CD8-positive, alpha-beta memory T cell (primary cell): Measurements from ENCODE around the gene EIF3I. TPM values are rescaled to one million over a fixed set of nuclear protein-coding genes. Genes with fewer than 3 reads are reported as not detected.

Experiments used
- CTCF ChIA-PET: fragments of 350-600 bp; sonication (Branson Sonifier 250); formaldehyde crosslinking; loops from one replicate; lab custom pipeline; 2021; ENCODE audit warnings: antibody characterized with exemption; lab: Charles Lee
- POLR2A ChIA-PET: fragments of 350-600 bp; sonication (Branson Sonifier 250); formaldehyde crosslinking; loops from one replicate; lab custom pipeline; 2021; ENCODE audit warnings: antibody characterized with exemption; lab: Charles Lee
- DNase-seq, 5 donors: peaks; one replicate each; pipeline versions ENCODE4 v3.0.0 to v3.0.0-alpha.2; 2020 to 2022; ENCODE audit warnings: mixed read lengths in 1 of 5
- H3K27ac ChIP-seq: one replicate; pipeline ENCODE4 v1.7.0; 2013; ENCODE audit warnings: low read depth, mild to moderate bottlenecking, low read length, moderate library complexity
- H3K27me3 ChIP-seq: 2 replicates; pipeline ENCODE4 v1.7.0; 2013; ENCODE audit warnings: low read length, mild to moderate bottlenecking; ENCODE audit not compliant: insufficient read depth, poor library complexity, severe bottlenecking
- H3K36me3 ChIP-seq: 2 replicates; pipeline ENCODE4 v1.7.0; 2013; ENCODE audit warnings: mild to moderate bottlenecking, low read length, moderate library complexity; ENCODE audit not compliant: insufficient read depth
- H3K4me1 ChIP-seq: 2 replicates; pipeline ENCODE4 v1.7.0; 2013; ENCODE audit warnings: mild to moderate bottlenecking, low read length, moderate library complexity; ENCODE audit not compliant: insufficient read depth
- H3K4me3 ChIP-seq: 2 replicates; pipeline ENCODE4 v1.7.0; 2013; ENCODE audit warnings: mild to moderate bottlenecking, low read length
- H3K9me3 ChIP-seq: 2 replicates; pipeline ENCODE4 v1.7.0; 2013; ENCODE audit warnings: mild to moderate bottlenecking, low read length
- H3K27ac Mint-ChIP-seq, 8 donors: one replicate each; pipeline ENCODE4 v1.8.0; 2020 to 2021; ENCODE audit warnings: mixed read lengths in 8 of 8, mild to moderate bottlenecking in 6 of 8, inconsistent platforms in 3 of 8, moderate library complexity in 3 of 8
- H3K27me3 Mint-ChIP-seq, 2 donors: one replicate each; pipeline ENCODE4 v1.8.0; 2020 to 2021; ENCODE audit warnings: mixed read lengths in 2 of 2, mild to moderate bottlenecking in 1 of 2, moderate library complexity in 1 of 2
- H3K36me3 Mint-ChIP-seq, 3 donors: one replicate each; pipeline ENCODE4 v1.8.0; 2020 to 2021; ENCODE audit warnings: mixed read lengths in 3 of 3, inconsistent platforms in 1 of 3, mild to moderate bottlenecking in 1 of 3
- H3K4me1 Mint-ChIP-seq, 3 donors: one replicate each; pipeline ENCODE4 v1.8.0; 2020 to 2021; ENCODE audit warnings: mixed read lengths in 3 of 3, inconsistent platforms in 1 of 3, mild to moderate bottlenecking in 1 of 3
- H3K4me3 Mint-ChIP-seq, 7 donors: one replicate each; pipeline ENCODE4 v1.8.0; 2020 to 2021; ENCODE audit warnings: mixed read lengths in 7 of 7, mild to moderate bottlenecking in 6 of 7, moderate library complexity in 4 of 7, inconsistent platforms in 2 of 7
- H3K9me3 Mint-ChIP-seq, 5 donors: one replicate each; pipeline ENCODE4 v1.8.0; 2020 to 2022; ENCODE audit warnings: mixed read lengths in 5 of 5, mild to moderate bottlenecking in 3 of 5, moderate library complexity in 2 of 5, inconsistent platforms in 1 of 5
- polyA plus RNA-seq: library from polyadenylated mRNA; unstranded; fragments of 300-500 nt; fragmentation: Illumina TruSeq; gene quantifications from one replicate; pipeline ENCODE4 v1.2.3, GENCODE V29; 2021
- total RNA-seq, 2 experiments: library from RNA; stranded (reverse); gene quantifications; one replicate each; pipeline ENCODE4 v1.2.3, GENCODE V29; 2021

EIF3I gene
- total and polyA plus RNA-seq, 3 experiments from 2014 or later: 173 to 390 (median 381) TPM

GRCh38 chr1:32234792-32235191 is 12.6 kb downstream of the EIF3I start:
- Mint-ChIP-seq H3K4me3 (no peak overlapping the region), H3K9me3 (no peaks in the 10 kb centered on the region), H3K4me1 (peaks cover 0 to 5% (median 3%) of the 10 kb centered on the region in 3 donors), H3K27ac (no peak overlapping the region), H3K27me3 (no peaks in the 10 kb centered on the region), H3K36me3 (peaks cover 0 to 22% (median 0%) of the 10 kb centered on the region in 3 donors)
- H3K36me3 ChIP-seq: peaks cover 7% of the 10 kb centered on the region
- H3K27ac ChIP-seq: no peak overlapping the region
- DNase-seq: no peak
- ChIA-PET CTCF (interaction anchor here (1.2 to 7.2 kb wide), 3 partner anchors 14 to 19 kb away, joined by 5 to 77 read pairs (median 6); partner anchors contain the start of genes FAM167B and LCK), POLR2A (interaction anchor here (0.6 kb wide), 1 partner anchor 39 kb away, joined by 3 read pairs; no protein-coding TSS in a partner anchor)
- H3K27me3 ChIP-seq: no peaks in the 10 kb centered on the region
- peaks cover under 1% of the 10 kb centered on the region for H3K4me1 ChIP-seq
- no peak overlapping the region for H3K4me3 ChIP-seq
- no peaks in the 10 kb centered on the region for H3K9me3 ChIP-seq

DNA sequence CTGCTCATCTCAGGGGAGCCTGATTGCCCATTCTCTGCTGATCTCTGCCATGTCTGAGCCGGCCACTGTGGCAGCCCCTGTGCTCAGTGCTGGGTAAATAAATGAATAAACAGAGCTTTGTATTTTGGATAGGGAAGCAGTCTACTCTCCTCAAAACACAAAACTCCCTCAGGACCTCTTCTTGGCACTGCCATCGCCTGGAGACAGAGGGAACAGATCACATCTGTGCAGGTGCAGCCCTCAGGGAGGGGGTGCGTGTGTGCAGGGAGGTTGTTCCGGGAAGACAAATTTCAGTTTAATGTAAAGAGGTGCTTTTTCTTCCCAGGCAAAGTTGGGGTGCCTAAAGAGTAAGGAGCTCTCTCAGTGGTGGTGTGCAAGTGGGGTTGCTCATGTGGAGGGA is 17.1 kb downstream of the EIF3I start:
- H3K27ac ChIP-seq: no peak overlapping the region
- POLR2A ChIA-PET: interaction anchor here (0.6 to 2.6 kb wide), 4 partner anchors 35 to 96 kb away, joined by 3 to 17 read pairs (median 6); partner anchors contain the start of genes HDAC1 and MARCKSL1
- Mint-ChIP-seq H3K36me3 (peaks cover 0 to 2% (median 0%) of the 10 kb centered on the region in 3 donors), H3K4me3 (peak overlapping the region; percentile 89 to 94 (median 92)), H3K27ac (peak overlapping the region in 2 of 8 donors; percentile 68 to 89), H3K4me1 (peaks cover 5 to 32% (median 6%) of the 10 kb centered on the region in 3 donors), H3K9me3 (no peaks in the 10 kb centered on the region), H3K27me3 (no peaks in the 10 kb centered on the region)
- no peaks in the 10 kb centered on the region for H3K27me3 ChIP-seq
- H3K4me3 ChIP-seq: no peak overlapping the region
- H3K4me1 ChIP-seq: peaks cover 16% of the 10 kb centered on the region
- no peaks in the 10 kb centered on the region for H3K36me3 ChIP-seq
- CTCF ChIA-PET: interaction anchor here (1.4 to 7.2 kb wide), 7 partner anchors 10 to 133 kb away, joined by 4 to 77 read pairs (median 9); partner anchors contain the start of genes FAM167B, HDAC1 and LCK
- no peaks in the 10 kb centered on the region for H3K9me3 ChIP-seq
- DNase-seq: no peak

GRCh38 chr1:32239790-32240139 is 17.6 kb downstream of the EIF3I start:
- DNase-seq: no peak
- Histone ChIP-seq H3K27me3 (no peaks in the 10 kb centered on the region), H3K27ac (no peak overlapping the region), H3K9me3 (no peaks in the 10 kb centered on the region), H3K4me3 (peak overlapping the region; percentile 96), H3K36me3 (no peaks in the 10 kb centered on the region), H3K4me1 (peaks cover 16% of the 10 kb centered on the region)
- CTCF ChIA-PET: interaction anchor here (0.7 to 7.2 kb wide), 21 partner anchors 8 to 138 kb away, joined by 3 to 77 read pairs (median 5); partner anchors contain the start of genes CCDC28B, FAM167B, HDAC1 and LCK
- no peaks in the 10 kb centered on the region for H3K27me3 Mint-ChIP-seq
- POLR2A ChIA-PET: interaction anchor here (0.6 to 2.6 kb wide), 9 partner anchors 9 to 96 kb away, joined by 3 to 31 read pairs (median 4); partner anchors contain the start of genes CCDC28B, HDAC1, LCK and MARCKSL1
- peaks cover 5 to 32% (median 6%) of the 10 kb centered on the region in 3 donors for H3K4me1 Mint-ChIP-seq
- H3K9me3 Mint-ChIP-seq: no peaks in the 10 kb centered on the region
- H3K4me3 Mint-ChIP-seq: peak overlapping the region; percentile 89 to 94 (median 92)
- H3K27ac Mint-ChIP-seq: peak overlapping the region in 2 of 8 donors; percentile 71 to 88
- H3K36me3 Mint-ChIP-seq: peaks cover 0 to 2% (median 0%) of the 10 kb centered on the region in 3 donors

GRCh38 chr1:32240140-32240951 is 18.1 kb downstream of the EIF3I start:
- H3K4me3 ChIP-seq: peak overlapping the region; percentile 96
- H3K36me3 ChIP-seq: no peaks in the 10 kb centered on the region
- H3K4me1 ChIP-seq: peaks cover 16% of the 10 kb centered on the region
- ChIA-PET CTCF (interaction anchor here (0.7 to 7.2 kb wide), 35 partner anchors 8 to 137 kb away, joined by 3 to 77 read pairs (median 4); partner anchors contain the start of genes CCDC28B, FAM167B, HDAC1 and IQCC), POLR2A (interaction anchor here (0.5 to 2.6 kb wide), 16 partner anchors 8 to 143 kb away, joined by 3 to 31 read pairs (median 4); partner anchors contain the start of genes CCDC28B, HDAC1, LCK and MARCKSL1)
- H3K4me3 Mint-ChIP-seq: peak overlapping the region; percentile 89 to 94 (median 92)
- H3K4me1 Mint-ChIP-seq: peaks cover 5 to 32% (median 6%) of the 10 kb centered on the region in 3 donors
- H3K9me3 ChIP-seq: no peaks in the 10 kb centered on the region
- no peaks in the 10 kb centered on the region for H3K27me3 Mint-ChIP-seq
- peak overlapping the region in 7 of 8 donors; percentile 56 to 88 (median 80) for H3K27ac Mint-ChIP-seq
- H3K9me3 Mint-ChIP-seq: no peaks in the 10 kb centered on the region
- H3K27me3 ChIP-seq: no peaks in the 10 kb centered on the region
- H3K27ac ChIP-seq: peak overlapping the region; percentile 24
- H3K36me3 Mint-ChIP-seq: peaks cover 0 to 2% (median 0%) of the 10 kb centered on the region in 3 donors
- peak; percentile 58 to 76 (median 62) for DNase-seq

GRCh38 chr1:32241001-32241763 is 19.0 kb downstream of the EIF3I start:
- peak overlapping the region; percentile 56 to 95 (median 76) for H3K27ac Mint-ChIP-seq
- H3K4me3 Mint-ChIP-seq: peak overlapping the region; percentile 89 to 94 (median 92)
- Histone ChIP-seq H3K27ac (peak overlapping the region; percentile 24), H3K9me3 (no peaks in the 10 kb centered on the region), H3K27me3 (no peaks in the 10 kb centered on the region), H3K36me3 (no peaks in the 10 kb centered on the region), H3K4me3 (peak overlapping the region; percentile 96), H3K4me1 (peaks cover 16% of the 10 kb centered on the region)
- CTCF ChIA-PET: interaction anchor here (0.7 to 7.2 kb wide), 33 partner anchors 8 to 136 kb away, joined by 3 to 77 read pairs (median 4); partner anchors contain the start of genes CCDC28B, FAM167B, HDAC1 and IQCC
- no peaks in the 10 kb centered on the region for H3K27me3 Mint-ChIP-seq
- H3K36me3 Mint-ChIP-seq: peaks cover 0 to 2% (median 0%) of the 10 kb centered on the region in 3 donors
- no peaks in the 10 kb centered on the region for H3K9me3 Mint-ChIP-seq
- DNase-seq: peak in 1 of 5 donors; percentile 63
- H3K4me1 Mint-ChIP-seq: peaks cover 5 to 32% (median 6%) of the 10 kb centered on the region in 3 donors
- POLR2A ChIA-PET: interaction anchor here (0.5 to 2.6 kb wide), 15 partner anchors 10 to 238 kb away, joined by 3 to 31 read pairs (median 4); partner anchors contain the start of genes BSDC1, HDAC1, LCK and MARCKSL1

DNA sequence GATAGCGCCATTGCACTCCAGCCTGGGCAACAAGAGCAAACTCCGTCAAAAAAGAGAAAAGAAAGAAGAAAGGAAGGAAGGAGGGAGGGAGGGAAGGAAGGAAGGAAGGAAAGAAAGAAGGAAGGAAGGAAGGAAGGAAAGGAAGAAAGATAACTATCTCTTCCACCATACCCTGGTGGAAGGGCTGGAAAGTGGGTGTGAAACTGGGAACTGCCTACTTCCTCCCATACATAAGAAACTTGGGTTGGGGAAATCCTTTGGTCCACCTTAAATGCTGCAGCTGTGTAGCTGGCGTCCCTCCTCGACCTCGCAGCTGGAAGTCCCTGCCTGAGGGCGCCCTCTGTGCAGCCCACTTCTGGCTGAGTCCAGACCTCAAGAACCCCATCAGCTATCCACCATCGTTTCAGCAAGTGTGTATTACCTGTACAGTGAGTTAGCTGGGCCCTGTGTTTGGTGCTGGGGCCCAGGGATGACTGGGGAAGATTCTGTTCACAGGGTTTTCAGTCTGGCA is 20.2 kb downstream of the EIF3I start:
- CTCF ChIA-PET: interaction anchor here (1.0 to 2.7 kb wide), 5 partner anchors 19 to 78 kb away, joined by 3 to 9 read pairs (median 4); no protein-coding TSS in a partner anchor

More for the DNA sequence above, 20.2 kb downstream of the EIF3I start:
- DNase-seq: no peak
- H3K36me3 ChIP-seq: no peaks in the 10 kb centered on the region
- Mint-ChIP-seq H3K4me1 (peaks cover 6 to 44% (median 11%) of the 10 kb centered on the region in 3 donors), H3K4me3 (peak overlapping the region in 5 of 7 donors; percentile 1 to 51 (median 48)), H3K36me3 (peaks cover 0 to 2% (median 0%) of the 10 kb centered on the region in 3 donors), H3K9me3 (no peaks in the 10 kb centered on the region), H3K27me3 (no peaks in the 10 kb centered on the region), H3K27ac (peak overlapping the region in 6 of 8 donors; percentile 27 to 83 (median 54))
- H3K27me3 ChIP-seq: no peaks in the 10 kb centered on the region
- H3K4me1 ChIP-seq: peaks cover 28% of the 10 kb centered on the region
- H3K4me3 ChIP-seq: no peak overlapping the region
- no peak overlapping the region for H3K27ac ChIP-seq
- POLR2A ChIA-PET: interaction anchor here (0.7 to 0.9 kb wide), 2 partner anchors 50 to 363 kb away, joined by 3 to 16 read pairs; partner anchors contain the start of gene HDAC1
- no peaks in the 10 kb centered on the region for H3K9me3 ChIP-seq
